Right lobe of liver (tissue), 4 donors: ENCODE data around the gene ACADL.

Experiments used
- POLR2A ChIP-seq: fragments of 450-650 bp; IDR thresholded peaks from one replicate; pipeline ENCODE4 v1.6.1; 2017; ENCODE audit warnings: antibody characterized with exemption, mild to moderate bottlenecking
- TF ChIP-seq, protein P1 (sequence below), 4 donors: fragments of 200-600 bp in 3 of 4; fragments of 450-650 bp in 1 of 4; IDR thresholded peaks; one replicate each; pipeline versions ENCODE4 v1.5.1 to v1.8.0; 2016 to 2022; ENCODE audit warnings: antibody characterized with exemption in 4 of 4, mild to moderate bottlenecking in 2 of 4
- donor health status: DM: no; HTN: no; CAD: no.
- donor health status: DM: no; HTN: no; CAD: no.
- donor health status: DM: no; HTN: yes; CAD: no.

DNA sequence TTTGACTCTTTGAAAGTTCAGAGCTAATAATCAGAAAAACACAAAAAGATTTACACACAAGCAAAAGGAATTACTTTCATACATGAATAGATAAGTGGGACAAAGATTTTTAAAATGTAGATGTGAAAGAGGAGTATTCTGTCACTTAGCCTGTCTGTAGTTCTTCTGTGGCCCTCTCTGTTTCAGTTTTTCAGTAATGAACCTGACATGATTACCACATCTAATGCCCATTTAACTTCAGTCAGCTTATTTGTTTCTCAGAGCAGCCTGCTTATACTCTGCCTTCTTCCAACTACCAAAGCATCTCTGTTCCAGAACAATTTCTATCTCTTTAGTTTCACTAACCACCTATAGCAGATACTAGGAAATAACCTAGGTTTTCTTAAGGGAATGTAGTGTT is 34.4 kb upstream of the ACADL start:
- no peak for TF ChIP-seq POLR2A
- TF ChIP-seq, protein P1, sequence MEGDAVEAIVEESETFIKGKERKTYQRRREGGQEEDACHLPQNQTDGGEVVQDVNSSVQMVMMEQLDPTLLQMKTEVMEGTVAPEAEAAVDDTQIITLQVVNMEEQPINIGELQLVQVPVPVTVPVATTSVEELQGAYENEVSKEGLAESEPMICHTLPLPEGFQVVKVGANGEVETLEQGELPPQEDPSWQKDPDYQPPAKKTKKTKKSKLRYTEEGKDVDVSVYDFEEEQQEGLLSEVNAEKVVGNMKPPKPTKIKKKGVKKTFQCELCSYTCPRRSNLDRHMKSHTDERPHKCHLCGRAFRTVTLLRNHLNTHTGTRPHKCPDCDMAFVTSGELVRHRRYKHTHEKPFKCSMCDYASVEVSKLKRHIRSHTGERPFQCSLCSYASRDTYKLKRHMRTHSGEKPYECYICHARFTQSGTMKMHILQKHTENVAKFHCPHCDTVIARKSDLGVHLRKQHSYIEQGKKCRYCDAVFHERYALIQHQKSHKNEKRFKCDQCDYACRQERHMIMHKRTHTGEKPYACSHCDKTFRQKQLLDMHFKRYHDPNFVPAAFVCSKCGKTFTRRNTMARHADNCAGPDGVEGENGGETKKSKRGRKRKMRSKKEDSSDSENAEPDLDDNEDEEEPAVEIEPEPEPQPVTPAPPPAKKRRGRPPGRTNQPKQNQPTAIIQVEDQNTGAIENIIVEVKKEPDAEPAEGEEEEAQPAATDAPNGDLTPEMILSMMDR (IDR thresholded peaks at IDR 0.05) = no peak
